ENCODE results near the gene SERTAD4. TPM values are rescaled to one million over a fixed set of nuclear protein-coding genes. Genes with fewer than 3 reads are reported as not detected.
A peak's percentile ranks its signal among the peaks of the same experiment; 100 is the strongest.

The SERTAD4 gene
- total and polyA plus RNA-seq, 2 experiments from 2014 or later, result 1.3 to 1.6 TPM

DNA sequence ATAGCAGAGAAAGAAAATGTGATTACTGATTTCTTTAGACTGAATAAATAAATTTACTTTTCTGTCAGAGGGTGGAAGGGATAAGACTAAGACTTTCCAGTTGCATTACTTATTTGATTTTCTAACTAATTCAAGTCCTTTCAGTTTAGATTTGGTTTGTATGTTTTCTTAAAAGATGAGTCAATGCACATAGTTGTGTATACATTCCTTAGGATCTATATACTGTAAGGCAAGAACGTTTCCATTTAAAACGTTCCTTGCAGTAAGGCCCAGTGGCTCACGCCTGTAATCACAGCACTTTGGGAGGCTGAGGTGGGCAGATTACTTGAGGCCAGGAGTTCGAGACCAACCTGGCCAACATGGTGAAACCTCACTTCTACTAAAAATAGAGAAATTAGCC is 14.5 kb upstream of the SERTAD4 start (continued):
- TF ChIP-seq REST (IDR thresholded peaks at IDR 0.05; ENCODE audit: unreplicated experiment) (no peak), STAT1 (IDR thresholded peaks at IDR 0.05; ENCODE audit: unreplicated experiment) (no peak), EZH2 (IDR thresholded peaks at IDR 0.05; ENCODE audit: low read depth, unreplicated experiment) (no peak), CREB1 (CRISPR knock-in tag; IDR thresholded peaks at IDR 0.05; ENCODE audit: low read depth) (no peak)
- TF ChIP-seq, protein P1, sequence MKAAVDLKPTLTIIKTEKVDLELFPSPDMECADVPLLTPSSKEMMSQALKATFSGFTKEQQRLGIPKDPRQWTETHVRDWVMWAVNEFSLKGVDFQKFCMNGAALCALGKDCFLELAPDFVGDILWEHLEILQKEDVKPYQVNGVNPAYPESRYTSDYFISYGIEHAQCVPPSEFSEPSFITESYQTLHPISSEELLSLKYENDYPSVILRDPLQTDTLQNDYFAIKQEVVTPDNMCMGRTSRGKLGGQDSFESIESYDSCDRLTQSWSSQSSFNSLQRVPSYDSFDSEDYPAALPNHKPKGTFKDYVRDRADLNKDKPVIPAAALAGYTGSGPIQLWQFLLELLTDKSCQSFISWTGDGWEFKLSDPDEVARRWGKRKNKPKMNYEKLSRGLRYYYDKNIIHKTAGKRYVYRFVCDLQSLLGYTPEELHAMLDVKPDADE (IDR thresholded peaks at IDR 0.05), result no peak

DNA sequence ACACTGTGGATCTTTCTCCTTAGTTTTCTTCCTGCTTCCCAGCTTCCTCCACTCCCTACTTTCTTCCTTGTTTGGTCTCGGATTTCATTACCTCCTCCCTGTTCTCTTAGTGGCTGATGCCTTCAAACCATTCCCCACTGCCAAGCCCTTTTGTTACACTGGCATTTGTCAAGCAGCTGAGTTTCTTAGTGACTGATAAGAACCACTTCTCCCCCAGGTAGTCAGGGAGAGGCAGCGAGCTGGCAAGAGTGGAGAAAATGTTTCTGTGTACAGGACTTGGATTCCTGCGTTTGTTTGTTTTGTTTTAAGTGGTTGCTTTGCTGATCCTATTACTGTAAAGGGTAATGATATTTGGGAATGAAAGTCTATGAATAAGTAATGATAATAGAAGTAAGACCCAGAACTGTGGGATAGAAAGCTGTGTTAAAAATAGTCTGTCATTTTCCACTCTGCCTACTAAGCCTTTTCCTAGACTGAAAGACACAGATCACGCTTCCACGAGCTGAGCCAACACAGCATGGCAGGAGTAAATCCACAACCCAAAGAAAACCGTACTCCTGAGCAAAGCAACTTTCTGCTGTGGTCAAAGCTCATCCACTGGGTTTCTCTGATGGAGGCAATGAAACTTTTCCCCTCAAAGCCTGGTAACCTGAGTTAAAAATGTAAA is 10.1 kb upstream of the SERTAD4 start:
- Histone ChIP-seq H3K79me2 (replicated peaks; ENCODE audit: insufficient read depth) (no peaks in the 10 kb centered on the region), H3K36me3 (ENCODE audit: insufficient read depth) (no peaks in the 10 kb centered on the region), H3K9me2 (ENCODE audit: insufficient read depth) (0 out of 2 replicates have a peak, but pooled peaks cover 2% of the 10 kb centered on the region), H3K4me3 (no peak overlapping the region; the same call in 1 of the 2 replicates), H2AFZ (peak overlapping the region; percentile 74; the same call in 1 of the 2 replicates), H3K4me2 (peak overlapping the region; percentile 12; the same call in 1 of the 2 replicates), H3K27ac (ENCODE audit: low read depth) (no peak overlapping the region), H3F3A (replicated peaks; ENCODE audit: low read depth) (no peaks in the 10 kb centered on the region), H3K4me1 (ENCODE audit: insufficient read depth) (peaks cover 5% of the 10 kb centered on the region; the same call in 1 of the 2 replicates), H3K27me3 (ENCODE audit: insufficient read depth) (no peaks in the 10 kb centered on the region), H4K20me1 (replicated peaks; ENCODE audit: insufficient read depth) (no peaks in the 10 kb centered on the region)
- peak; percentile 23; the same call in 1 of the 2 replicates for TF ChIP-seq ZNF462 (CRISPR knock-in tag; IDR thresholded peaks at IDR 0.05)
- no peak for TF ChIP-seq CTCF (conservative IDR thresholded peaks at IDR 0.05; ENCODE audit: low read depth in 2 of 2)
- TF ChIP-seq POLR2AphosphoS5 (IDR thresholded peaks at IDR 0.05; ENCODE audit: low read depth), result no peak
- TF ChIP-seq JUNB (IDR thresholded peaks at IDR 0.05; ENCODE audit: unreplicated experiment), result no peak
- ATAC-seq (peak; percentile 99), DNase-seq (ENCODE audit: low spot score) (peak; percentile 73)
- Mint-ChIP-seq H3K27ac (no peak overlapping the region), H3K27me3 (ENCODE audit: insufficient read depth, low read depth, poor library complexity) (no peaks in the 10 kb centered on the region), H3K9me3 (no peaks in the 10 kb centered on the region), H3K4me3 (peak overlapping the region; percentile 43; the same call in 1 of the 3 replicates), H3K4me1 (peaks cover 15% of the 10 kb centered on the region), H3K36me3 (ENCODE audit: low read depth) (no peaks in the 10 kb centered on the region)
